ENCODE data around the gene ERP44.

ERP44 gene

GRCh38 chr9:100125910-100126309, 27.1 kb upstream of the ERP44 start:
- H3K9me3 ChIP-seq (replicated peaks; ENCODE audit: low read length), result no peaks in the 10 kb centered on the region
- H3K4me1 ChIP-seq (ENCODE audit: control insufficient read depth, insufficient read depth, low read length), result no peaks in the 10 kb centered on the region
- no peak overlapping the region for H3K4me3 ChIP-seq (ENCODE audit: low read length)
- no peaks in the 10 kb centered on the region for H3K36me3 ChIP-seq (ENCODE audit: insufficient read depth, low read length)
- no peak overlapping the region for H3K4me2 ChIP-seq (ENCODE audit: low read length)
- H3K27me3 ChIP-seq (ENCODE audit: control insufficient read depth, insufficient read depth, low read length), result no peaks in the 10 kb centered on the region
- no peak overlapping the region for H3K9ac ChIP-seq (ENCODE audit: low read depth, low read length)

DNA sequence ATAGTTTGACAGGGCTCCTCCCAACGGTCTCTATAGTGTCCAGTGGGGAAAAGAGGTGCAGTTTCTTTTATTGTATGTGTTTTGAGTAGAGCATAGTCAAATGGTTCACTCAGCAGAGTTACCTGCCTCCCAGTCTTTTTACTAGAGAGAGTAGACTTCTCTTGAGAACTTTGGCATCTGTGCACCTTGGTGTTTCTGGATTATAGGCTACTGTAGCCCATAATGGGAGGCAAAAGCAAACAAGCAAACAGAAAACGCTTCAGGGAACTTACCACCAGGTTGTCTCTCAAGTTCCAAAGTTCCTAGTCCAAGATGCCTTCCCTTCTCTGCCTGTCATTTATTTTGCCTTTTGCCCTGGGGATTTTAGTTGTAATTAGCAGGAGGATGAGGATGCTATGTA, 26.4 kb upstream of the ERP44 start:
- Histone ChIP-seq H3K27me3 (ENCODE audit: control insufficient read depth, insufficient read depth, low read length) (no peaks in the 10 kb centered on the region), H3K4me2 (ENCODE audit: low read length) (no peak overlapping the region), H3K9ac (ENCODE audit: low read depth, low read length) (no peak overlapping the region), H3K36me3 (ENCODE audit: insufficient read depth, low read length) (no peaks in the 10 kb centered on the region), H3K4me3 (ENCODE audit: low read length) (no peak overlapping the region), H3K9me3 (replicated peaks; ENCODE audit: low read length) (no peaks in the 10 kb centered on the region), H3K4me1 (ENCODE audit: control insufficient read depth, insufficient read depth, low read length) (no peaks in the 10 kb centered on the region)

DNA sequence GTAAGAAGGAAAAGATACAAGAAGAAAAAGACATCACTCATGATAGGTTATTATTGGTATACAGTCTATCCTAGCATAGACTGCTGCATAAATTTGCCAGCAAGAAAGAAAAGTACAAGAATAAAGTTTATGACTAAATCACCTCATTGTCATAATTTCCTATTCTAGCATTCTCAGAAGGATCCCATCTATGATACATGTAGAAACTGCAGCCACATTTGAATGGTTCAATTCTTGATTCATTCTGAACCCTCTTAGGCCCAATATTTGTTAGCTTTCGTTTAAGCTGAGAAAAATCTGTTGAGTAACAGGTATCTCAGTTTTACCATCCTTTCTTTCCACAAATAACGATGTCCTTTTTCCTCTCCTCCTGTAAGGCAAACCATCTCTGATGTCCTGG, 21.5 kb upstream of the ERP44 start:
- Histone ChIP-seq H3K4me2 (ENCODE audit: low read length) (no peak overlapping the region), H3K4me3 (ENCODE audit: low read length) (no peak overlapping the region), H3K9ac (ENCODE audit: low read depth, low read length) (no peak overlapping the region), H3K36me3 (ENCODE audit: insufficient read depth, low read length) (no peaks in the 10 kb centered on the region), H3K9me3 (replicated peaks; ENCODE audit: low read length) (no peaks in the 10 kb centered on the region), H3K27me3 (ENCODE audit: control insufficient read depth, insufficient read depth, low read length) (no peaks in the 10 kb centered on the region), H3K4me1 (ENCODE audit: control insufficient read depth, insufficient read depth, low read length) (no peaks in the 10 kb centered on the region)

DNA sequence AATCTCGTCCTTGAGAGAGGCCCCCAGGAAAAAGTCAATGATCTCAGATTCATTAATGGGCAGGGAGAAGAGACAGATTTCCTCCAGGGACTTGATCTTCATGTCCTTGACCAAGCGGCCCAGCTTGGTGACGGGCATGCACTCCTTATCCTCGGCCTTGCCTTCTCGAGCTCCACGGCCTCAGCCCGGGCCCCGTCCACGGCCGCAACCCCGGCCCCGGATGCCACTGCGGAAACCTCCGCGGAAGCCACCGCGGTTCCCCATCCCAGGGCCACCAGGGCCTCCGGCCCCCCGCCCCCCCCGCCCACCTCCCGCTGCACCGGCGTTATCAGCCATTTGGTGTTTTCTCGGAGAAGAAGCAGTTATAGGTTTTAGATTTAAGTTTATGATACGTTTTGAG, 18.5 kb upstream of the ERP44 start:
- H3K9me3 ChIP-seq (replicated peaks; ENCODE audit: low read length), result no peaks in the 10 kb centered on the region
- H3K4me2 ChIP-seq (ENCODE audit: low read length), result no peak overlapping the region
- H3K4me3 ChIP-seq (ENCODE audit: low read length), result no peak overlapping the region
- no peaks in the 10 kb centered on the region for H3K4me1 ChIP-seq (ENCODE audit: control insufficient read depth, insufficient read depth, low read length)
- no peak overlapping the region for H3K9ac ChIP-seq (ENCODE audit: low read depth, low read length)
- H3K27me3 ChIP-seq (ENCODE audit: control insufficient read depth, insufficient read depth, low read length), result no peaks in the 10 kb centered on the region
- H3K36me3 ChIP-seq (ENCODE audit: insufficient read depth, low read length), result no peaks in the 10 kb centered on the region

DNA sequence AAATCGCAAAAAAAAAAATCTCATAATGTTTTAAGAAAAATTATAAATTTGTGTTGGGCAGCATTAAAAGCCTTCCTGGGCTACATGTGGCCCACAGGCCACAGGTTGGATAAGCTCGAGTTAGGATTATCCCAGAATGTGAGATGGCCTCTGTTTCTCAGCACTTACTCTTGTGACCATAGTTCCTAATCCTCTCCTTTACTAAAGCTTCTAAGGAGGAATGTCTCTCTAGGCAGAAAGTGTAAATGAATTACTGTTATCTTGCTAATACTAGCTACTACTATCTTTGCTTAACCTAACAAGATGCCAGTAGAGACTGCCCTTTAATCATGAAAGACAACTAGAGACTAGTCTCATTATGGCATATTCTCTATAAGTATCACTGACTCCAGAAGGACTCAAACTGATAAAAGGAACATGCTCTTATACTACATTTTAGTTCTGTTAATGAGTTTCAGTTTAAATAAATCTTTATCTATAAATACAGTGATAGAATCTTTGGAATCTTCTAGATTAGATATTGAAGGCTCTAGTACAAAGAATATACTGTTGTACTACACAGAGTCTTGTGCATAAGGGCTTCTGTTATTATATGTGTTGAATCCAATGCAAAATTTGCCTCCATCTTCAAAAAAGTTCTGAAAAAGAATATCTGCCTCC, 14.0 kb upstream of the ERP44 start:
- H3K9me3 ChIP-seq (replicated peaks; ENCODE audit: low read length), result no peaks in the 10 kb centered on the region
- H3K4me2 ChIP-seq (ENCODE audit: low read length), result no peak overlapping the region
- peaks cover 19% of the 10 kb centered on the region for H3K4me1 ChIP-seq (ENCODE audit: control insufficient read depth, insufficient read depth, low read length)
- no peak overlapping the region for H3K9ac ChIP-seq (ENCODE audit: low read depth, low read length)
- H3K27me3 ChIP-seq (ENCODE audit: control insufficient read depth, insufficient read depth, low read length), result no peaks in the 10 kb centered on the region
- no peak overlapping the region for H3K4me3 ChIP-seq (ENCODE audit: low read length)
- H3K36me3 ChIP-seq (ENCODE audit: insufficient read depth, low read length), result peaks cover under 1% of the 10 kb centered on the region

GRCh38 chr9:100111235-100111634, 12.4 kb upstream of the ERP44 start:
- Histone ChIP-seq H3K4me3 (ENCODE audit: low read length) (peak overlapping the region; percentile 16), H3K27me3 (ENCODE audit: control insufficient read depth, insufficient read depth, low read length) (no peaks in the 10 kb centered on the region), H3K9me3 (replicated peaks; ENCODE audit: low read length) (no peaks in the 10 kb centered on the region), H3K9ac (ENCODE audit: low read depth, low read length) (no peak overlapping the region), H3K4me1 (ENCODE audit: control insufficient read depth, insufficient read depth, low read length) (peaks cover 19% of the 10 kb centered on the region), H3K4me2 (ENCODE audit: low read length) (peak overlapping the region; percentile 54), H3K36me3 (ENCODE audit: insufficient read depth, low read length) (peaks cover 16% of the 10 kb centered on the region)

- no peak overlapping the region for H3K9ac ChIP-seq (ENCODE audit: low read depth, low read length)
- H3K36me3 ChIP-seq (ENCODE audit: insufficient read depth, low read length), result peaks cover 34% of the 10 kb centered on the region
These were observed 9.8 kb upstream of the ERP44 start for GRCh38 chr9:100108559-100108958.

DNA sequence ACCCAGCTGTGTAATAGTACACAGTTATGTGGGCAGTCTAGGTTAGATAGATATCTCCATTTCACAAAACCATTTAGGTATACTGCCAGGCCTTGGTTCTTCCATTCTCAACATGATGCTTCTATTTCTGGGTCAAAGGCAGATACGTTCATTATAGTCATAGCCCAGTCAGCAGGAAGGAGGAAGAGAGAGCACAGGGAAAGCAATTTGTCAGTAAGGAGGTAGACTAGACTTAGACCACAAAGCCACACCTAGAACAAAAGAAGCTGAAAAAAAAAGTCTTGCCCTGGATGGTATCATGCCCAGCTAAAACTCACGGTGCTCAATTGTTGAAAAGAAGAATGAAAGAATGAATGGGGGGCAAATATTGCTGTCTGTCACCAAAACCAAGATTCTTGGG, 7.8 kb upstream of the ERP44 start:
- H3K4me2 ChIP-seq (ENCODE audit: low read length), result no peak overlapping the region
- H3K9ac ChIP-seq (ENCODE audit: low read depth, low read length), result no peak overlapping the region
- peaks cover 34% of the 10 kb centered on the region for H3K36me3 ChIP-seq (ENCODE audit: insufficient read depth, low read length)

More at GRCh38 chr9:100108559-100108958, 9.8 kb upstream of the ERP44 start:
- Histone ChIP-seq H3K27me3 (ENCODE audit: control insufficient read depth, insufficient read depth, low read length) (no peaks in the 10 kb centered on the region), H3K4me1 (ENCODE audit: control insufficient read depth, insufficient read depth, low read length) (peaks cover 19% of the 10 kb centered on the region), H3K4me2 (ENCODE audit: low read length) (no peak overlapping the region), H3K4me3 (ENCODE audit: low read length) (no peak overlapping the region), H3K9me3 (replicated peaks; ENCODE audit: low read length) (no peaks in the 10 kb centered on the region)

GRCh38 chr9:100105861-100106260, 7.1 kb upstream of the ERP44 start:
- Histone ChIP-seq H3K9me3 (replicated peaks; ENCODE audit: low read length) (no peaks in the 10 kb centered on the region), H3K27me3 (ENCODE audit: control insufficient read depth, insufficient read depth, low read length) (no peaks in the 10 kb centered on the region), H3K4me1 (ENCODE audit: control insufficient read depth, insufficient read depth, low read length) (peaks cover 11% of the 10 kb centered on the region), H3K4me3 (ENCODE audit: low read length) (no peak overlapping the region), H3K9ac (ENCODE audit: low read depth, low read length) (no peak overlapping the region), H3K4me2 (ENCODE audit: low read length) (no peak overlapping the region), H3K36me3 (ENCODE audit: insufficient read depth, low read length) (peaks cover 34% of the 10 kb centered on the region)

More for the DNA sequence above, 7.8 kb upstream of the ERP44 start:
- Histone ChIP-seq H3K4me1 (ENCODE audit: control insufficient read depth, insufficient read depth, low read length) (peaks cover 16% of the 10 kb centered on the region), H3K27me3 (ENCODE audit: control insufficient read depth, insufficient read depth, low read length) (no peaks in the 10 kb centered on the region), H3K4me3 (ENCODE audit: low read length) (no peak overlapping the region), H3K9me3 (replicated peaks; ENCODE audit: low read length) (no peaks in the 10 kb centered on the region)

DNA sequence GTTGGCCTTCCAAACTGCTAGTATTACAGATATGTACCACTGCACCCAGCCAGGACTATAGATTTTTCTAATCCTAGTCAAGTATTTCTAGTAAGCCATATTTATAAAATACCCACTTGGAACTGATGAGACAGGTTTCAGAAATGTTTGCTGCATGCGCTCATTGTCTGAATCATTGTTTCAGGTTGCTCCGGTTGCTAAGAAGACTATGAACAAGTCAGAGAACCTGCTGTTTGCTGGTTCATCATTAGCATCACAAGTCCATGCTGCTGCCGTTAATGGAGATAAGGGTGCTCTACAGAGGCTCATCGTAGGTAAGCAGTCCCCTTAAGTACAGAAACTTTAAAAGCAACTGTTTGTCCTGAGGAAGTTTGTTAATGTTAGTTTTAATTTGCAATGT, 5.5 kb upstream of the ERP44 start:
- Histone ChIP-seq H3K4me1 (ENCODE audit: control insufficient read depth, insufficient read depth, low read length) (no peaks in the 10 kb centered on the region), H3K36me3 (ENCODE audit: insufficient read depth, low read length) (peaks cover 34% of the 10 kb centered on the region), H3K9ac (ENCODE audit: low read depth, low read length) (no peak overlapping the region), H3K4me2 (ENCODE audit: low read length) (no peak overlapping the region), H3K9me3 (replicated peaks; ENCODE audit: low read length) (no peaks in the 10 kb centered on the region), H3K27me3 (ENCODE audit: control insufficient read depth, insufficient read depth, low read length) (no peaks in the 10 kb centered on the region), H3K4me3 (ENCODE audit: low read length) (no peak overlapping the region)

GRCh38 chr9:100101608-100102007, 2.8 kb upstream of the ERP44 start:
- Histone ChIP-seq H3K27me3 (ENCODE audit: control insufficient read depth, insufficient read depth, low read length) (no peaks in the 10 kb centered on the region), H3K4me1 (ENCODE audit: control insufficient read depth, insufficient read depth, low read length) (peaks cover 11% of the 10 kb centered on the region), H3K9me3 (replicated peaks; ENCODE audit: low read length) (no peaks in the 10 kb centered on the region), H3K4me3 (ENCODE audit: low read length) (no peak overlapping the region), H3K9ac (ENCODE audit: low read depth, low read length) (no peak overlapping the region), H3K36me3 (ENCODE audit: insufficient read depth, low read length) (peaks cover 22% of the 10 kb centered on the region), H3K4me2 (ENCODE audit: low read length) (no peak overlapping the region)

- Histone ChIP-seq H3K4me3 (ENCODE audit: low read length) (peak overlapping the region; percentile 93), H3K9ac (ENCODE audit: low read depth, low read length) (peak overlapping the region; percentile 84)
These were observed 1.4 kb upstream of the ERP44 start for GRCh38 chr9:100100146-100100667.

More at GRCh38 chr9:100100146-100100667, 1.4 kb upstream of the ERP44 start:
- Histone ChIP-seq H3K9me3 (replicated peaks; ENCODE audit: low read length) (no peaks in the 10 kb centered on the region), H3K27me3 (ENCODE audit: control insufficient read depth, insufficient read depth, low read length) (no peaks in the 10 kb centered on the region), H3K36me3 (ENCODE audit: insufficient read depth, low read length) (peaks cover 9% of the 10 kb centered on the region), H3K4me2 (ENCODE audit: low read length) (peak overlapping the region; percentile 92), H3K4me1 (ENCODE audit: control insufficient read depth, insufficient read depth, low read length) (peaks cover 11% of the 10 kb centered on the region)
